Measurements from ENCODE around the gene BOLA1.
"Not testable (repeated sequence)": the region's sequence is repeated elsewhere in the genome, so short reads cannot be mapped to it uniquely, and the experiment has no call there.

DNA sequence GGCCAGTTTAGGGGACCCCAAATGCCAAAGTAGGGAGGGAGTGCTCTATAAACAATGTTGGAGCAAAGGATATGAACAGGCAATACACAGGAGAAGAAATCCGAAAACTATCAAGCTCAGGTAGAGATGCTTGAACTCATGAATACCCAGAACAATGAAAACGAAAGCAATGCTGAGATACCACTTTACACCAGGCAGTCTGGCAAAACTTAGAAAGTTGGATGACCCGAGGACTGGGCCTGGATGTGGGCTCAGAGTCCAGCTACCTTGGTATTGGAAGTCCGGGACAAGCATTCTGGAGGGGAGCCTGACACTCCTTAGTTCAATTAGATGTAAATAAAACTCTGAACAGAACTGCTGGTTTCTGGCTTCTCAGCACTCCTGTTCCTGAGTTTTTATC lies 26.3 kb upstream of the BOLA1 start:
- not testable (repeated sequence) for TF ChIP-seq POLR2AphosphoS5 (IDR thresholded peaks at IDR 0.05; ENCODE audit: borderline replicate concordance, low read depth, low read length); EZH2 (IDR thresholded peaks at IDR 0.05); FOXP2 (optimal IDR thresholded peaks at IDR 0.05; ENCODE audit: control extremely low read depth, extremely low read length, insufficient read depth)

All from SK-N-MC (cell line).